ENCODE data around the gene TEN1. TPM values are rescaled to one million over a fixed set of nuclear protein-coding genes. Genes with fewer than 3 reads are reported as not detected.
"Not testable (repeated sequence)": the region's sequence is repeated elsewhere in the genome, so short reads cannot be mapped to it uniquely, and the experiment has no call there.

The TEN1 gene
- polyA plus RNA-seq, 3 donors = 15.1 to 24.2 (median 22.9) TPM

DNA sequence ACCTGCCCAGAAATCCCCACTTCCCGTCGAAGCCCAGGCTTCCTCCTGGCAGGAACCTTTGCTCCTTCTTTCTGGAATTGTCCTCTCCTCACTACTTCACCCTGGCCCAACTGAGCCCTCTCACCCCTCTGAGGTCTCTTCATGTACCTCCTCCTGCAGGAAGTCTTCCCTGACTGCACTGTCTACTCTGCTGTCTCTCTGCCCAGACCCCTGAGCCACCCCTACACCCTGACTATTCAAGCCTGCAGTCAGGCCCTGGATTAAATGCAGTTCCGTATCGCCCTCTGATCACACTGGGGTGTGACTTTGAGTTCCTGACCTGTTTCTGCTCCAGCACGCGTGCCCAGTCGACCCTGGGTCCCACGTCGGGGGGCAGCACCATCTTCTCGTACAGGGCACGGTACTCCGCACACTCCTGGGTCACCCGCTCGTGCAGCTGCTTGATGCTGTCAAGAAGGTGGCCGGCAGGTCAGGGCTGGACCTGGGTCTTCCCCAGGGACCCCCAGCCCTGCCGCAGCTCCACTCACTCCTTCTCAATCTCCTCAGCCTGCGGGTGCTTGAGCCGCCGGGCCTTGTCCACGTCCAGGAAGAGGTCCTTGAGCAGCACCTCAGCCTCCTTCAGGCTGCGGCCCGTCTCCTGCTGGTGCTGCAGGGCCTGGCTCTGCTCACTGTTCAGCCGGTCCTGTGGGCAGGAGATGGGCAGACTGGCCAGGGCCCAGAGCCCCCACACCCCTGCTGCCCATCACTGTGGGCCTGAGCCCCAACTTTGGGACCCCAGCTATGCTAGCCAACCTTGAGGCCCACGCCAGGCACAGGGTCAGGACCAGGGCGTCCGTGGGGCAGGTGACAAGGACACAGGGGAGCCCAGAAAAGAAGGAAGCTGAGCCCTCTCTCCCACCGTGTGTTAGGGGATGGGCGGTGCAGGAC, 44.2 kb downstream of the TEN1 start:
- no peak for DNase-seq (ENCODE audit: low read depth in 3 of 3, low spot score in 2 of 3)

- no peak for DNase-seq (ENCODE audit: low read depth in 3 of 3, low spot score in 2 of 3)
These were observed 44.8 kb downstream of the TEN1 start for GRCh38 chr17:76023900-76024237.

- no peak for DNase-seq (ENCODE audit: low read depth in 3 of 3, low spot score in 2 of 3)
These were observed 45.3 kb downstream of the TEN1 start for GRCh38 chr17:76024353-76024752.

- DNase-seq (ENCODE audit: low read depth in 3 of 3, low spot score in 2 of 3) = no peak
These were observed 46.3 kb downstream of the TEN1 start for GRCh38 chr17:76025294-76025693.

GRCh38 chr17:76026714-76027158, 47.7 kb downstream of the TEN1 start:
- no peak for DNase-seq (ENCODE audit: low read depth in 3 of 3, low spot score in 2 of 3)

- DNase-seq (ENCODE audit: low read depth in 3 of 3, low spot score in 2 of 3) = no peak
These were observed 48.3 kb downstream of the TEN1 start, which contains the start of gene EVPL for GRCh38 chr17:76027159-76027839. Gene EVPL, minus strand, starts transcription at chr17:76027306. Its CDS starts 108 bp downstream, at chr17:76027198.

DNA sequence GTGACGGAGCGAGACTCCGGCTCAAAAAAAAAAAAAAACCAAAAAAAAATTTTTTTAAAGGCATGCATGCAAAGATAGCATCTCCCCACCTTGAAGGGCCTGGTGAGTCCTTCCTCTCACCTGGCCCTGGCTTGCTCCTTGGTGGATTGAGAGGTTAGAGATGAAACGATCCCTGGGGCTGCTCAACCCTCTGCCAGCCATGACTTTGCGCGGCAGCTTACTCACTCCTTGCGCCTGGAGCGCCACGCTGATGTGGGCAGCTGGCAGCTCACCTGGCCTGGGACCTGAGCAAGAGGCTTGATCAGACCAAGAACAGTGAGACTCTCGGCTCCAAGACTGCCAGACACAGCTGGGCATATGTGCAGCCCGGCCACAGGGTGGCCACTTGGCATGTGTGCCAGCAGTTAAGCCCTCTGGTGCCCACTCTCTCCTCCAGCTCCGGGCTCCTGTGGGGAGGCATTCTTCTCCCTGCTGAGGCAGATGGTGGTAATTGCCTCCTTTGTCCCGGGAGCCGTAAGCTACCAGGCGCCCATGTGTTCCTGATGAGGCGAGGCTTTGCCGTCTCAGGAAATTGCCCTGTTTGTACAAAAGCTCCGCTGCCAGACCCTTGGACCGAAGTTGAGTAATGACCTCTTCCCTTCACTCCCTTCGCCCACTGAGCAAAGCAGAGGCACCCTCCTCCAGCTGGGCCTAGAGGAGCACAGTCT, 53.2 kb downstream of the TEN1 start:
- no peak for DNase-seq (ENCODE audit: low read depth in 3 of 3, low spot score in 2 of 3)

DNA sequence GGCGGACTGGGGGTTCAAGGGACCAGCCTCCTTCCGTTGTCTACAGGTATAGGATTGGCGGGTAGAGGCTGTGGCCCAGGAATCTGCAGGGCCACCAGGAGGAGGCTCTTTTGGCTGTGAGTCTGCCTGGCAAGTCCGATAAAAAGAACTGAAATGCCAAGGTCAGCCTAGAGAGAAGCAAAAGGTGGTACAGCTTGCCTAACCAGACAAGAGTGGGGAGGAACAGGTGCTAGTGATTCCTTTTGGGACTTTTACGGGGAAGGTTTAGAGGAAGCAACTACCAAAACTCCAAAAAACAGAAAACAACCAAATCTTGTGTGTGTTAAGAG, 53.7 kb downstream of the TEN1 start:
- DNase-seq (ENCODE audit: low read depth in 3 of 3, low spot score in 2 of 3) = no peak

DNA sequence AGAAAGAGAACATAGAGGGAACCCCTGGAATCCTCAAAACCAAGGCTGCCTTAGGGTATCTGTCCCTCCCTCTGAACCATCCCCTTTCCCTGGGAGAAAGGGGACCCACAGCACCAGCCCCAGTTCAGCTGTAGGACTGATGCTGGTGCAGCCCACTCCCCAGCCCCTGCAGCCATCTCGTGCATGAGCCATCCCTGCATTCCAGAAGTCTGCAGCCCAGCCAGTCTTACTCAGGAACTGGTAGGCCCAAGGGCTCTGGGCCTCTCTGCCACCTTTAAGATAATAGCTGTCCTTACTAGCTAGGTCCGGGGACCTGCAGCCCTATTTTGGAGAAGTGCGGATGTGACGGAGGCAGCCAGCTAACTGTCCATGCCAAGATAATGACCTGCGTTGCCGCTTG, 54.1 kb downstream of the TEN1 start:
- no peak for DNase-seq (ENCODE audit: low read depth in 3 of 3, low spot score in 2 of 3)

- DNase-seq (ENCODE audit: low read depth in 3 of 3, low spot score in 2 of 3) = no peak
These were observed 55.6 kb downstream of the TEN1 start for GRCh38 chr17:76034428-76035350.

- no peak for DNase-seq (ENCODE audit: low read depth in 3 of 3, low spot score in 2 of 3)
These were observed 57.6 kb downstream of the TEN1 start for GRCh38 chr17:76036497-76037261.

GRCh38 chr17:76038050-76038449, 59.0 kb downstream of the TEN1 start:
- DNase-seq (ENCODE audit: low read depth in 3 of 3, low spot score in 2 of 3) = no peak

- DNase-seq (ENCODE audit: low read depth in 3 of 3, low spot score in 2 of 3) = no peak
These were observed 60.1 kb downstream of the TEN1 start for GRCh38 chr17:76039121-76039520.

GRCh38 chr17:76040376-76040775, 61.3 kb downstream of the TEN1 start:
- no peak for DNase-seq (ENCODE audit: low read depth in 3 of 3, low spot score in 2 of 3)

DNA sequence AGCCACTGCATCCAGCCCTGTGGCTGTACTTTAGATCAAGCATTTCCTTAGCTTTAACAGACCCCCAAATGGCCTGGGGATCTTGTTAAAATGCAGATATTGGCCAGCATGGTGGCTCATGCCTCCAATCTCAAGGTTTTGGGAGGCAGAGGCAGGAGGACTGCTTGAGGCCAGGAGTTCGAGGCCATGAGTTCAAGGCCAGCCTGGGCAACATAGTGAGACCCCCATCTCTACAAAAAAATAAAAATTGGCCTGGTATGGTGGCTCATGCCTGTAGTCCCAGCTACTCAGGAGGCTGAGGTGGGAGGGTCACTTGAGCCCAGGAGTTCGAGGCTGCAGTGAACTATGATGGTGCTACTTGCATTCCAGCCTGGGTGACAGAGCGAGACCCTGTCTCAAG, 63.8 kb downstream of the TEN1 start:
- not testable (repeated sequence) for DNase-seq (ENCODE audit: low read depth in 3 of 3, low spot score in 2 of 3)

DNA sequence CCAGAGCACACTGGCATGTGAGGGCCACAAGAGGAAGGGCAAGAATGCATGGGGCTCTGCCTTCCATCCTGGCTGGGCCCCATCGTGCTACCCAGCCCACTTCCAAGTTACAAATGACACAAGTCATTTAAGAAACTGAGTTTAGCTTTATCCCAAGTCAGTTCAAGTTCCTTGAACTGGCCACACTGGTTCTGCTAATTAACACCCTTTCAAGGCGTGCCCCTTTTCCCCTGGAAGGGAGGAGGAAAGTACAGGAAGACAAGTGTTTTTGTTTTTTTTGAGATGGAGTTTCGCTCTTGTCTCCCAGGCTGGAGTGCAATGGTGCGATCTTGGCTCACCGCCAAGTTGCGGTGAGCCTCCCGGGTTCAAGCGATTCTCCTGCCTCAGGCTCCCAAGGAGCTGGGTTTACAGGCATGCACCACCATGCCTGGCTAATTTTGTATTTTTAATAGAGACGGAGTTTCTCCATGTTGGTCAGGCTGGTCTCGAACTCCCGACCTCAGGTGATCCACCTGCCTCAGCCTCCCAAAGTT, 65.5 kb downstream of the TEN1 start:
- DNase-seq (ENCODE audit: low read depth in 3 of 3, low spot score in 2 of 3) = not testable (repeated sequence)

DNA sequence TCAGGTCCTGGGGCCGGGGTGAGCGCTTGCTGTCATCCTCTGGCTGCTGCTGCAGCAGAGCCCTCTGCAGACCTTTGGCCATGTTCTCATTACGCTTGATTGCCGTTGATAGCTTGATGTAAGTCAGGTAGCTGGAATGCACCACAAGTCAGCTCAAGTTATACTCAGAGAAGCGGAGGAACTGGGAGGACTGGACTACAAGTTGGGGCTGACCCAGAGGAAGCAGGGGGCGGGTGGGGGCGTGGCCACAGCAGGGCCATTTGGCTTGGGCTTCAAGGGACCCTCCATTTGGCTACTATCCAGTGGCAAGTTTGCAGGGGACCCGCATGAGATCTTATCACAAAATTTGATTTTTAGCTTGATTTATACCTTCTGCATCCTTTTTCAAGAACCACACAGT, 67.0 kb downstream of the TEN1 start:
- DNase-seq (ENCODE audit: low read depth in 3 of 3, low spot score in 2 of 3) = no peak

DNA sequence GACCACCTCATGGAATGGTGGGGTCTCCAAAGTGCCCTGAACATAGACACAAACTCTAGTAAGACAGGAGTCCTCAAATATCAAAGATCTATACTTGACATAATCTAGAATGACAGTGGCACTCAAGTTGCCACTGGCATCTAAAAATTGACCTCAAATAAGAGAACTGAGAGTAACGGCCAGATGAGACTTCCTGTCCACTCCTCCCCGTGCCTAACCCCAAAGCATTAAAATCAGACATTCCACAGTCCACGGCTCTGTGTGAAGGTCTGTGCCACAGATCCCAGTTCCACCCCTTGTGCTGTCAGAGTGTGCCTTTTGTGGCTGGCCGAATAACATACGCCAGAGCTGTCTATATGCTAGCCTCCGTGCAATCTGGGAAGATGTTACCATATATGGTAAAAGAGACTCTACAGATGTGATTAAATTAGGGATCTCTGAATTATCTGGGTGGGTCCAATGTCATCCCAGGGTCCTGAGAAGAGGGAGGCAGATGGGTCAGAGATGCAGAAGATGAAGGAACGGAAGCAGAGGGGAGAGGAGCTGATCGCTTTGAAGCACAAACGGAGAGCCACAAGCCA, 69.1 kb downstream of the TEN1 start:
- no peak for DNase-seq (ENCODE audit: low read depth in 3 of 3, low spot score in 2 of 3)

GRCh38 chr17:76048711-76049110, 69.7 kb downstream of the TEN1 start:
- DNase-seq (ENCODE audit: low read depth in 3 of 3, low spot score in 2 of 3) = no peak

All from right renal cortex interstitium (tissue), 3 donors.